HCT116 (cell line): Measurements from ENCODE around the gene TMPRSS9.

Source experiments
- CTCF ChIP-seq, 3 experiments: fragments of 200-600 bp in 1 of 3; sonication (generic) in 1 of 3; IDR thresholded peaks in 2 of 3; conservative IDR thresholded peaks in 1 of 3; 2 replicates each; pipeline ENCODE4 v1.5.1; 2012 to 2017; ENCODE audit warnings: low read depth in 2 of 3, low read length in 2 of 3, antibody characterized with exemption in 1 of 3, borderline replicate concordance in 1 of 3, control low read depth in 1 of 3, mild to moderate bottlenecking in 1 of 3, mixed read lengths in 1 of 3, mixed run types in 1 of 3, moderate library complexity in 1 of 3; ENCODE audit not compliant: insufficient read depth in 1 of 3
- JUND ChIP-seq: IDR thresholded peaks from 2 replicates; pipeline ENCODE4 v1.6.1; 2012
- RAD21 ChIP-seq: IDR thresholded peaks from 2 replicates; pipeline ENCODE4 v1.6.1; 2012; ENCODE audit warnings: low read depth, mild to moderate bottlenecking
- SIN3A ChIP-seq: IDR thresholded peaks from 2 replicates; pipeline ENCODE4 v1.6.1; 2012; ENCODE audit warnings: low read depth
- SP1 ChIP-seq: IDR thresholded peaks from 2 replicates; pipeline ENCODE4 v1.6.1; 2012; ENCODE audit warnings: low read depth
- SRF ChIP-seq: IDR thresholded peaks from 2 replicates; pipeline ENCODE4 v1.6.1; 2012; ENCODE audit warnings: low read depth
- YY1 ChIP-seq: IDR thresholded peaks from 2 replicates; pipeline ENCODE4 v1.6.1; 2011; ENCODE audit warnings: low read length, low read depth, moderate library complexity, mild to moderate bottlenecking; ENCODE audit not compliant: insufficient replicate concordance; ENCODE audit errors: extremely low read depth
- ZBTB33 ChIP-seq: IDR thresholded peaks from 2 replicates; pipeline ENCODE4 v1.6.1; 2011; ENCODE audit warnings: mild to moderate bottlenecking, low read length, moderate library complexity; ENCODE audit not compliant: insufficient replicate concordance; ENCODE audit errors: extremely low read depth

GRCh38 chr19:2449019-2449418, 89.0 kb downstream of the TMPRSS9 start:
- TF ChIP-seq CTCF (IDR thresholded peaks at IDR 0.05 in 2 of 3, conservative IDR thresholded peaks at IDR 0.05 in 1 of 3; ENCODE audit: borderline replicate concordance in 1 of 3, insufficient read depth in 1 of 3, low read depth in 2 of 3, low read length in 2 of 3) = no peak
- no peak for TF ChIP-seq YY1
- no peak for TF ChIP-seq SIN3A
- no peak for TF ChIP-seq RAD21
- TF ChIP-seq ZBTB33 = no peak
- no peak for TF ChIP-seq SRF
- TF ChIP-seq JUND = no peak
- TF ChIP-seq SP1 = no peak
